Activated CD4-positive, alpha-beta T cell treated with anti-CD3 and anti-CD28 coated beads for 24 hours (primary cell): ENCODE data around the gene KAZN.

ENCODE experiments used
- DNase-seq, 2 donors: peaks; one replicate each; pipeline ENCODE4 v3.0.0-alpha.2; 2020; ENCODE audit warnings: low read depth in 2 of 2

KAZN gene

DNA sequence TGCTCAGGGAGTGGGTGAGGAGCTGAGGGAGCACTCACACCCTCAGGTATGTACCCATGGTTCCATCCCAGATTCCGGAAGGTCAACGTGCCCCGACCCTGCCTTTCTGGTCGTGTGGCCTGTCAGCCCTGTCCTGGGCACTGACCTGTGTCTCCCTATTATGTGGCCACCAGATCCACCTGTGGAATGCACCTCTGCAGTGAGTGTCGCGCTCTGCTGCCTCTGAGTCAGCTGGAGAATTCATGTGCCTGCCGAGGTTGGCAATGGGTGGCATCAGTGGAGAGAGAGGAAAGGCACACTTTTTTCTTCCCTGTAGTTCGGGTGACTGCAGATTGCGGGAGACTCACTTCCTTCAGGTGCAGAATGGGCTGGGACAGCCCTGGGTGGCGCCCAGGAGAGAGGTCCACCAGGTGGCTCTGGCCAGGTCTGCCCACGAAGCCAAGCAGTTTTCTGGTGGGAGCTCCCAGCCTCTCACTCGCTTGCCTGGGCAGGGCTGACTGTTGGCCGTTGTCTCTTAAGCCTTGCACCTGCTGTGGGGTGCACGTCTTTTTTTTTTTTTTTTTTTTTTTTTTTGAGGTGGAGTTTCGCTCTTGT, 378.9 kb downstream of the KAZN start:
- no peak for DNase-seq

- DNase-seq, result no peak
Observed at GRCh38 chr1:14980621-14981218, 382.2 kb downstream of the KAZN start.

DNA sequence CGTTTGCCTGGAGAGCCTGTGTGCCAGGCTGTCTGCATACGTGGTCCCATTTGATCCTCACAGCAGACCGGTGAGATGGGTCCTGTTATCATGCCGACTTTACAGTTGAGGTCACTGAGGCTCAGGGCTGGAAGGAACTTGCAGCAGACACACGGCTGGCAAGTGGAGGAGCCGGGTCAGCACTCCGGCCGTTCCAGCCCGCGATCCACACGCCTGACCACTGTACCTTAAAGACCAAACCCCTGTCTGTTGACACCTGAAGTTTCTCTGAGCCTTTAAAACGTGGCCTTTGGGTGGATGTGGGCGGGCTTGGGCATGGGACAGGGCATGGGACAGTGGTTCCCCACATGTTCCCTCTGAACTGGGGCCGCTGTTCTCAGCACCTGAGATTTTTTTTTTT, 383.5 kb downstream of the KAZN start:
- DNase-seq, result no peak

DNA sequence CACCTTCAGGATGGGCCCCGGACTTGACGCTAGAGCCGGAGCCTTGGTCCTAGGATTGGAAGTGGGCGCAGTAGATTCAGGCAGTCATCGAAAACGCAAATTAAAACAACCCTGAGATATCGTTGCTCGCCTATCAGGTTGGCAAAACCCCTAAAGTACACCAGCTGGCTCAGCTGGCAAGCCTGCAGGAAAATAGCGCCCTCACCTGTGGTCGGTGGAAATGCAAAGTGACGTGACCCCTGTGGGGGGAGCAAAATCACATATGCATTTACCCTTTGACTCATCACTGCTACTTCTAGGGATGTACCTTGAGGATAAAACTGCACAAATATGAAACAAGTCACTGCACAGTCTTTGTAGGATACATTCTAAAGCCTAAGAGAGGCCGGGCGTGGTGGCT, 384.8 kb downstream of the KAZN start:
- DNase-seq, result no peak

- DNase-seq, result no peak
Observed at GRCh38 chr1:14986168-14986567, 387.7 kb downstream of the KAZN start.

GRCh38 chr1:14987829-14988603, 389.5 kb downstream of the KAZN start:
- DNase-seq, result no peak

GRCh38 chr1:14988636-14989035, 390.2 kb downstream of the KAZN start:
- no peak for DNase-seq

GRCh38 chr1:14989931-14990728, 391.6 kb downstream of the KAZN start:
- no peak for DNase-seq

DNA sequence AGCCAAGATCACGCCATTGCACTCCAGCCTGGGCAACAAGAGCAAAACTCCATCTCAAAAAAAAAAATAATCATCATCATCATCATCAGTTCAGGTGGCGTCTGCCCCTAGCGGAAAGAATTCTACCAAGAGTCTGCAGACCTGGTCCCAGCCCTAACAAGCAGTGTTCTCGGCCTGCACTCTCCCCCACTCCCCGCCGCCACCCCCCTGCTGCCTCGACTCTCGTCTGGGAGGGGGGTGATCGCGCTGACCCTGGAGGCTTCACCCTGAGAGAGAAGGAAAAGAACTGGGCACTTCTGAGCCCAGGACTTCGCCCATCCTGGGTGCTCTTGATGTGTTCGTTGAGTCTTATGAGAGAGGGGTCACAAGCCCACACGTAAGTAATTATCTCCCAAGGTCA, 394.9 kb downstream of the KAZN start:
- no peak for DNase-seq

GRCh38 chr1:14994148-14994547, 395.7 kb downstream of the KAZN start:
- DNase-seq, result no peak

DNA sequence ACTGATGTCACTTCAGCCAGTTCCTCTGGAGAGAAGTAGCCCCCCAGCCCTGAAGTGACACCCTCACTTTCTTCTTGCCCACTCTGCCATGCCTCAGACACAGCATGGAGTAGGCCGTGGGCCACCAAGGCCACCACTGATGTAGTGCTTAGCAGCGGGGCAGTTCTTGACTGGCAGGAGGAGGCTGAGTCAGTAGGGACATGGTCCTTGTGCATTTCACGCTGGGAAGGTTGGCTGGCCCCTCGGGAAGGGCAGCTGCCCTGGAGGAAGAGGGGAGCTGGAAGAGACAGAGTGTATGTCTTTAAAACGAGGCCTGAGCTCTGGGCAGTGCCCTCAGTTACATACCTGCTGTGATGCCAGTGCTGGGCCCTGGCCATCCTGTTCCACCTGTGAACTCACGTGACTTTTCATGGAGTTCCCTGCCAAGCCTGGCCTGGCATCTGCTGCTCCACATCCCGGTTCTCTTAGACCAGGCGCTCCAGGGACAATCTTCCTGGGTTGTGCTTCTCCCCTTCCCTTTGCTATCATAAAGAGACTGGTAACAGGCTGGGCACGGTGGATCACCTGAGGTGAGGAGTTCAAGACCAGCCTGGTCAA, 396.5 kb downstream of the KAZN start:
- no peak for DNase-seq

DNA sequence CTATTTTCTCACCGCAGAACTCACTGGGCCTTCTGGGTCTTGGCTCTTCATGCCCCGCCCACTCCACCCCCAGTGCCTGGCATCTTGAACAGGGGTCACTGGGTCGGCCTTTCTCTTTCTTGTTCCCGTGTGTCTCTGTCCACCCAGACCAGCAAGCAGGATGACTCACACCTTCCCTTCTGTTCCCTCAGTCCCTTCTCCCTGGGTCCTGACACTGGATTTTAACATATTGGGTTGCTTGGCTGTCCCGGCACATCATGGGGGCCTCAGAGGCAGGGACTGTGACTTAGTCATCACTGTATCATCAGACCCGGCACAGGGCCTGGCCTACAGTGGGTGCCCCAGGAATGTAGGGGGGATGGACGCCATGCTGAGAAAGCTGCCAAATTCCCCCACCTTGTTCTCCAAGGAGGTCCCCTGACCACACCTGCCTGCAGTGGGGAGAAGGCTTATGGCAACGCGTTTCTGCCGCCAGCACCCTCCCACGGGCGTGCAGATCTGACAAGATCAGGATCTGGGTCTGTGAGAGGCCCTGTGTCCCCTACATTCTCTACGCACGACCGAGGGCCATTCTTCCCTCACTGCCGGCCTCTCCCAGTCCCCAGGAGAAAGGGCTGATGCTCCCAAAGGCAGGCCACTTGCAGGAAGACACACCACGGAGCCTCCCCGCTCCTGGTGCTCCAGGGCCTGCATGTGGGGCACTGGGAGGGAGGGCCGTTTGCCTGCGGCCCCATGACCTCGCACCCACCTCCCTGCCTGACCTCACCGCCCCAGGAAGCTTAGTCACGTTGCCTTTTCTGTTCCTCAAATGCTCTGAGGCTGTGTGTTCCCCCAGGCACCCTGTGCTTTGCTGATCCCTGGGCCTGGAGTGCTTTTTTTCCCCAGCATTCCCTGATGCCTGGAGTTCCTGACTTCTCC, 397.9 kb downstream of the KAZN start:
- DNase-seq, result no peak

GRCh38 chr1:14997646-14998276, 399.3 kb downstream of the KAZN start:
- no peak for DNase-seq

DNA sequence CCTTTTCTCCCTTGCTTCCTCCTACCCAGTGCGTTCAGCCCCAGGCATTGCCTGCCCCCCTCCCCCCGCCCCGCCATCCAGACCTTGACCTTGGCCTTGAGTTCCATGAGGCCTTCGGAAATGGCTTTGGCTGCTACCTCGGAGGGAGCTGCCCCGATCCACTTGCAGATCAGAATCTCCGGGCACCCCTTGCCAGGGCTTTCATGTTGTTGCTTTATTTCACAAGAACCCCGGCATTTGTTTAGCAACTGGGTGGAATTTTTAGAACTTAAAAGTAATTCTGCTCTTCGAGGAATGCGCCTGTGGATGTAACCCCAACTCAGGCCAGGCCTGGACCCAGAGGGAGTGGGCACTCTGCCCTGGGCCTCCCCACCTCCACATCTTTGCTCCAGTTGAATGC, 401.0 kb downstream of the KAZN start:
- no peak for DNase-seq

DNA sequence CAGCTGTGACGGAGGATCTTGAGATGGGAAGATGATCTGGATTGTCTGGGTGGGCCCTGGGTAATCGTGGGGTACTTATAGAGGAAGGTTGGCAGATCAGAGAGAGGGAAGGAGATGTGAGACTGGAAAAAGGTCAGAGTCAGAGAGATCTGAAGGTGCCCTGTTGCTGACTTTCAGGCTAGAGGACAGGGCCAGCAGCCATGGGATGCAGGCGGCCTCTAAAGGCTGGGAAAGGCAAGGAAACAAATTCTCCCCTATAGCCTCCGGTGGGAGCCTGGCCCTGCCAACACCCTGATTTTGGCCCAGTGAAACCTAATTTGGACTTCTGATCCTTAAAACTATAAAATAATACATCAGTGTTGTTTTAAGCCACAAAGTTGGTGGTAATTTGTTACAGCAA, 401.5 kb downstream of the KAZN start:
- DNase-seq, result no peak

DNA sequence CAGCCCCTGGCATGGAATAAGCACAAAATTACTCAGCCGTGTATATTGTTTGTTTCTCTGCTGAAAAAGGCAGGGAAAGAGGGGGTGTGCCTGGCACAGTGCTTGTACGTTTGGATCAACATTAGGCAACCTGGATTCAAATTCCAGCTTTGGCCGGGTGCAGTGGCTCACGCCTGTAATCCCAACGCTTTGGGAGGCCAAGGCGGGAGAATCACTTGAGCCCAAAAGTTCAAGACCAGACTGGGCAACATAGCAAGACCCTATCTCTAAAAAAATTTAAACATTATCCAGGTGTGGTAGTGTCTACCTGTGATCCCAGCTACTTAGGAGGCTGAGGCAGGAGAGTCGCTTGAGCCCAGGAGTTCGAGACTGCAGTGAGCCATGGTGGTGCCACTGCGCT, 402.2 kb downstream of the KAZN start:
- DNase-seq, result no peak

- no peak for DNase-seq
Observed at GRCh38 chr1:15001317-15001915, 402.9 kb downstream of the KAZN start.

- no peak for DNase-seq
Observed at GRCh38 chr1:15002325-15002724, 403.8 kb downstream of the KAZN start.

DNA sequence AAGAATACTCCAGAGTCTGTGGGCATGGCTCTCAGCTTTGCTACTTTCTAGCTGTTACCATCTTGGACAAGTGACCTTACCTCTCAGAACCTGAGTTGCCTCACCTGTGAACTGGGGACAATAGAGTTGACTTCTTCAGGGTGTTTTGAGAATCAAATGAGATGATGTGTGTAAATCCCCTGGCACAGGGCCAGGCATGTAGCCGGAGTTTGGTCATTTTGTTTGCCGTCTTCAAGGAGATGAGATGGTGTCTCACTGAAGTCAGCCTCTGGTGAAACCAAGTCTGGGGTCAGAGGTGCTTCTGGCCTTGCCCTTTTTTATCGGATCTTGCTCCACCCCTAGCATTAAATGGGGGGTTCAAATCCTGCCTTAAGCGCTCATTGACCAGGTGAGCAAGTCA, 405.9 kb downstream of the KAZN start:
- DNase-seq, result no peak

GRCh38 chr1:15005116-15005515, 406.6 kb downstream of the KAZN start:
- no peak for DNase-seq
